ENCODE data around the gene COPS3.

DNA sequence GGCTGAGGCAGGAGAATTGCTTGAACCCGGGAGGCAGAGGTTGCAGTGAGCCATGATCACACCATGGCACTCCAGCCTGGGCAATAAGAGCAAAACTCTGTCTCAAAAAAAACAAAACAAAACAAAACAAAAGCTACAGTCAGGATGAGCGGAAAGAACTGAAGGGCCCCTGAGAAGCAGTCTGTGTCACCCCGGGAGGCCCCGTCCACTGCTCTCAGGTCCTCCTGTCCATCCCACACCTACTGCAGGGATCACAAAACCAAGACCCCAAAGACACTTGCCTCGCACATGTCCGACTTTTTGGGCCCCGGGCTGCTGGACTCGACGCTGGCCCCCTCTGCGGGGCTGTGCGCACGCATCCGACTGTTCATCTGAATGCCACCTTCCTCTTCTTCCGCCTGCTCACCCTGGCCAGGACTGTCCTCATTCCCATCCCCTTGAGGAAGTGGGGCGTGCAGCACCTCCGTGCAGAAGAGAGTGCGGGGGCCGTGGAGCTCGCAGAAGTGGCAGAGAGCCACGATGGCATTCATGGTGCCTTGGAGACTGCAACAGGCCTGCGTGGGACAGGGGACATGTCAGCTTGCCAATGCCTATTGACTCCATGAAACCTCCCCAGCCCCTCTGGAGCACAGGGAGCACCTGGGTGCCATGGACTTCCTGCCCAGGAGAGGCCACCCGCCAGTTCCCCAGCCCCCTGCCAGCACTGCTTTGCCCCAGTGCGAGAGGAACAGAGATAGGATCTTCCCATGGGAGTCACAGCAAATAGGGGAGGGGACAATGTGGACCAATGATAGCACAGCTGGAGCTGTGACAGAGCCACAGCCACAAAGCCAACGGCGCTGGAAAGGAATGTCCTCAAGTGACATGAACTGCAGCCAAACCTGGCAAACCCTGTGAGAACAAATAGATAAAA lies 53.2 kb downstream of the COPS3 start:
- TF ChIP-seq, protein P1, sequence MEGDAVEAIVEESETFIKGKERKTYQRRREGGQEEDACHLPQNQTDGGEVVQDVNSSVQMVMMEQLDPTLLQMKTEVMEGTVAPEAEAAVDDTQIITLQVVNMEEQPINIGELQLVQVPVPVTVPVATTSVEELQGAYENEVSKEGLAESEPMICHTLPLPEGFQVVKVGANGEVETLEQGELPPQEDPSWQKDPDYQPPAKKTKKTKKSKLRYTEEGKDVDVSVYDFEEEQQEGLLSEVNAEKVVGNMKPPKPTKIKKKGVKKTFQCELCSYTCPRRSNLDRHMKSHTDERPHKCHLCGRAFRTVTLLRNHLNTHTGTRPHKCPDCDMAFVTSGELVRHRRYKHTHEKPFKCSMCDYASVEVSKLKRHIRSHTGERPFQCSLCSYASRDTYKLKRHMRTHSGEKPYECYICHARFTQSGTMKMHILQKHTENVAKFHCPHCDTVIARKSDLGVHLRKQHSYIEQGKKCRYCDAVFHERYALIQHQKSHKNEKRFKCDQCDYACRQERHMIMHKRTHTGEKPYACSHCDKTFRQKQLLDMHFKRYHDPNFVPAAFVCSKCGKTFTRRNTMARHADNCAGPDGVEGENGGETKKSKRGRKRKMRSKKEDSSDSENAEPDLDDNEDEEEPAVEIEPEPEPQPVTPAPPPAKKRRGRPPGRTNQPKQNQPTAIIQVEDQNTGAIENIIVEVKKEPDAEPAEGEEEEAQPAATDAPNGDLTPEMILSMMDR (conservative IDR thresholded peaks at IDR 0.05 in 1 of 2, IDR thresholded peaks at IDR 0.05 in 1 of 2; ENCODE audit: low read depth in 1 of 2, low read length in 2 of 2): no peak
- TF ChIP-seq EZH2 (IDR thresholded peaks at IDR 0.05; ENCODE audit: low read length, missing control alignments): no peak

Measured in fibroblast of lung (primary cell).